GM10266 (cell line): ENCODE results near the gene AK4.

Source experiments
- DNase-seq: peaks from one replicate; pipeline ENCODE4 v3.0.0; 2012; ENCODE audit errors: extremely low spot score
- CTCF ChIP-seq: IDR thresholded peaks from 2 replicates; pipeline ENCODE4 v1.5.1; 2012; ENCODE audit warnings: mild to moderate bottlenecking, low read depth; ENCODE audit not compliant: control insufficient read depth, insufficient read depth; ENCODE audit errors: missing control alignments

Gene AK4

GRCh38 chr1:65221638-65222339 lies 73.8 kb downstream of the AK4 start:
- DNase-seq: no peak

GRCh38 chr1:65222340-65222940 lies 74.4 kb downstream of the AK4 start:
- DNase-seq: no peak
- TF ChIP-seq CTCF: no peak

More at GRCh38 chr1:65221638-65222339, 73.8 kb downstream of the AK4 start:
- TF ChIP-seq CTCF: no peak

- DNase-seq: no peak
Measured at GRCh38 chr1:65224681-65225091, 76.7 kb downstream of the AK4 start.

GRCh38 chr1:65225179-65225578 lies 77.2 kb downstream of the AK4 start:
- TF ChIP-seq CTCF: no peak

More at GRCh38 chr1:65224681-65225091, 76.7 kb downstream of the AK4 start:
- TF ChIP-seq CTCF: no peak

GRCh38 chr1:65229201-65229600 lies 81.2 kb downstream of the AK4 start:
- no peak for DNase-seq
- no peak for TF ChIP-seq CTCF

More at GRCh38 chr1:65225179-65225578, 77.2 kb downstream of the AK4 start:
- DNase-seq: no peak

- no peak for DNase-seq
- no peak for TF ChIP-seq CTCF
Measured at GRCh38 chr1:65229754-65230339, 81.8 kb downstream of the AK4 start.
